HG03196 (cell line): ENCODE data around the gene NSUN2.

Source experiments
- ATAC-seq: cut with Tn5 transposase; IDR thresholded peaks from one replicate; pipeline ENCODE4 v1.9.1; 2021; ENCODE audit not compliant: unreplicated experiment

NSUN2 gene

GRCh38 chr5:6567068-6567467, 65.8 kb downstream of the NSUN2 start:
- ATAC-seq, result no peak

DNA sequence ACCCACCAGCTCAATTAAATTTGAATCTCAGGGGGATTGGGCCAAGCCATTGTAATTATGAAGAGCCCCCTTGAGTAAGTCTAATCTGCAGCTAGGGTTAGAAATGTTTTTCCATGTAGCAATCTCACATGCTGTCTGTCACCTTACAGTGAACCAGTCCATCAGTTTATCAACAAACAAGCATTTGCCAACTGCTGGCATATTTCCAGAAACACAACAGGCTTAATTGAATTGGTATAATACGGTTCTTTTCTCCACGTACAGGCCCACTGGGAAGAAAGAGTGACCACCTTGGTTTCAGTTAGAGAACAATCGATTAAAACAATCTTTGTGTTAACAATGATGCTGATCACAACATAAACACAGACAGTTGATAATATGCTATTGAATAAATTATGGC, 67.4 kb downstream of the NSUN2 start:
- ATAC-seq, result no peak

- no peak for ATAC-seq
These were observed 74.9 kb downstream of the NSUN2 start for GRCh38 chr5:6557807-6558575.

DNA sequence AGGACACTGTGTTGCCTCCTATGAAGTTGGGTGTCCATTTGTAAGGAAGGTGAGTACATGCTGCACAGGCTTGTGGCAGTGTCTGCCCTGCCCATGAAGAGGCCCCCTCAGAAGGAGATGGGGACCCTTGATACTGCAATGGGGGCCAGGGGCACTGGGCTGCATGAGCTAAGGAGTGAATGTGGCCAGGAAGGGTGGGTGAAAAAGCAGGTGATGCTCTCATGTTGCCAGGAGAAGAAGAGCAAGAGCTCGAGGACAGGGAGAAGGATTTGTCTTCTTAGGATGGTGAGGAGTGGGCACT, 76.1 kb downstream of the NSUN2 start:
- ATAC-seq, result no peak

GRCh38 chr5:6556089-6556801, 76.6 kb downstream of the NSUN2 start:
- no peak for ATAC-seq

DNA sequence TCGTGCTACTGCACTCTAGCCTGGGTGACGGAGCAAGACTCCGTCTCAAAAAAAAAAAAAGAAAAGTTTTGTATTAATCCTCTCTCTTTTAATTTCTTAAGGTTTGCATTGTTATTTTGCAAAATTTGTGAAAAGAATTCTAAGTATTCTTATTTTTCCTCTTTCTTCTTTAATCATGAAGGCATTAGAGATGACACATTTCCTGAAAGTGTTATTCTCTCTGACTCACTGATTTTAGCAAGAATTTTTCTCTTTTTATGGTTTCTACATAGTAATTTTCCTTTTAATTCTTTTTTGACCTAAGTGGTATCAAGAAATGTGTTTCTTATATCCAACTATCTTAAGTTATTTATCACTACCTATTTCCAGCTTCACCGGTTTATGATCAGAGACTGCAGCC, 78.0 kb downstream of the NSUN2 start:
- ATAC-seq, result no peak

DNA sequence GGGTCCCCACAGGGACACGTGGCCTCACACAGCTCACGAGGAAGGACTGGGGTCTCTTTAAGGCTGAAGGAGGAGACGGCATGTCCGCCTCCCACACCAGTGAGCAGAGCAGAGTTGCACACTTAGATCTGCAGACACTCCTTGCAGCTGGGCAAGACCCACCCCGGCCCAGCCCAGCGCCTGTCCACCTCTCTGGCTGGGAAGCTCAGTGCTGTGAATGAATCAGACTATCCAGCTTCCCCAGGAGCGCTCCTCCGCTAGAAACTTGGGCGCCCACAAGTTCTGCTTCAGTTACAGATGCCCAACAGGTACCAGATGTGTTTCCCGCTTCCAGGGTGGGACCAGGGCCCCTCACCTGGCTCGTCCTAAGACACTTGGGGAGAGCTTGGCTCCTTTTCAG, 78.9 kb downstream of the NSUN2 start:
- no peak for ATAC-seq

DNA sequence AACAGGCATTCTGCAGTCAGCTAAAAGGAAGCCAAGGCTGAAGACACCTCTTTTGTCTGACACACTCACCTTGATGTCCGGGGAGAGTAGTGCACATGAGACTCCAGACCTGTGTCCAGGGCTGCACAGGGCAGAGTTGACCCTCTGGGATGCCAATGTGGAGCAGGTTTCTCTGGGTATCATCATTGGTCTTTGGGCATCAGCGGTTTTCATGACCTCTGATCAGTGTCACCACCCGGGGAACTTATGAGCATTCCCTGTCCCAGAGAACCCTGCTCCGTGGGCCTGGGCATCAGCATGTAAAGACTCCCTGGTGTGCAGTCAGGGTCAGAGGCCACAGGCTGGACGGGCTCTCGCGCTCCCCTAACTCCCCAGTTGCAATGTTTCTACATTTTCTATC, 80.2 kb downstream of the NSUN2 start:
- ATAC-seq, result no peak

DNA sequence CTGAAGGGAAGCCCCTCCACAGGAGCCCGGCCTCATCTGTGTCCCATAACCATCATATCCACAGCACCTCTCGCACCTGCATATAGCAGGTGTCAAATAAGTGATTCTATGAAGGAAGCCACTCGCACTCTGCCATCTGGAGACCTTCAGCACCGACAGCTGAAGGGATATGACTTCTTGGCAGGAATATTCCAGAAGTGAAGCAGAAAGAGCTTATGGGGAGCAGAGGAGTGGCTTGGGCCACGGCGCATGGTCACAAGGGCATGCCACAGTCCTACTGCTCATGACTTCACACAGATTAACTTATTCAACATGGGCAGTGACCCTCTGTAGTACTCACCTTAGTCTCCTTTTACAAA, 80.9 kb downstream of the NSUN2 start:
- ATAC-seq, result no peak

DNA sequence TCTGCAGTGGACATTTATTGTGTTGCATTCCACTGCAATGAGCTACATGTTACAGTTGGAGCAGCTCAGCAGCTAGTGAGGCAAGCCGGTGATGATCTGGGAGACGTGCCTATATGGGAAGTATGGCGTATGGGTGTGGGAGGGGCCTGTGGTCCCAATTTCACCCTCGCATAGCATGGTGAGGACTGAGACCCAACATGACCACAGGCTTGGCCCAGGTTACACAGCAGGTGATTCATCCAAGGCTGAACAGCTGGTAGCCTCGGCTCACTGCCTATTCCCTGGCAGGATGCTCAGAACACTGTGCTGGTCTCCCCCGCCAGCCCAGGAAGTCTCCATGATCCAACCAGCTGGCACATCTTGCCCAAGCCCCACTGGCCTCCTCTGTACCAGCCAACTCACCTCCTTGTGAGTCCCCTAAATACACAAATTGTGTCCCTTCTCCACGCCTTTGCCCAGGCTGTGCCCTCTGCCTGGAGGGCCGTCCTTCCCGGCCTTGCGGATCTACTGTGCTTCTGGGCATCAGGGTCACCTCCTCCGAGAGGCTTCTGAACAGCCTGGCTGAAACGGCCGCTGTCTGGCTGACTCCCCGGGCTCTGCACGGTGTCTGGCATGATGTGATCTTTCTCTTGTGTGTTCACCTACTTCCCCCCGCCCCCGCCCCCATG, 81.4 kb downstream of the NSUN2 start:
- no peak for ATAC-seq

- no peak for ATAC-seq
These were observed 82.2 kb downstream of the NSUN2 start for GRCh38 chr5:6550628-6551027.
